Activated CD4-positive, alpha-beta T cell treated with anti-CD3 and anti-CD28 coated beads, Interleukin-2, amount 10 ng/mL, durations not matched to agents 24 days and 14 days (primary cell): Measurements from ENCODE around the gene VMAC. TPM values are rescaled to one million over a fixed set of nuclear protein-coding genes. Genes with fewer than 3 reads are reported as not detected.

ENCODE experiments used
- DNase-seq: peaks from one replicate; pipeline ENCODE4 v3.0.0; 2022
- H3K27ac Mint-ChIP-seq: one replicate; pipeline ENCODE4 v1.8.0; 2022; ENCODE audit warnings: mild to moderate bottlenecking, mixed read lengths
- H3K27me3 Mint-ChIP-seq: one replicate; pipeline ENCODE4 v1.8.0; 2022; ENCODE audit warnings: mixed read lengths
- H3K36me3 Mint-ChIP-seq: one replicate; pipeline ENCODE4 v1.8.0; 2022; ENCODE audit warnings: low read depth, mild to moderate bottlenecking, mixed read lengths
- H3K4me1 Mint-ChIP-seq: one replicate; pipeline ENCODE4 v1.8.0; 2021; ENCODE audit warnings: mixed read lengths
- H3K4me3 Mint-ChIP-seq: one replicate; pipeline ENCODE4 v1.8.0; 2022; ENCODE audit warnings: mild to moderate bottlenecking, moderate library complexity, mixed read lengths
- H3K9me3 Mint-ChIP-seq: one replicate; pipeline ENCODE4 v1.8.0; 2021; ENCODE audit warnings: mixed read lengths
- intact Hi-C: fragments of 100-400 bp; cut with micrococcal nuclease; formaldehyde crosslinking; loops from one replicate; pipeline ENCODE4 v1.15.1; 2023
- total RNA-seq: library from RNA; stranded (reverse); gene quantifications from 2 replicates; pipeline ENCODE4 v1.2.3, GENCODE V29; 2022

Gene VMAC
- total RNA-seq, 1 donor from 2014 or later, result 3.2 TPM

DNA sequence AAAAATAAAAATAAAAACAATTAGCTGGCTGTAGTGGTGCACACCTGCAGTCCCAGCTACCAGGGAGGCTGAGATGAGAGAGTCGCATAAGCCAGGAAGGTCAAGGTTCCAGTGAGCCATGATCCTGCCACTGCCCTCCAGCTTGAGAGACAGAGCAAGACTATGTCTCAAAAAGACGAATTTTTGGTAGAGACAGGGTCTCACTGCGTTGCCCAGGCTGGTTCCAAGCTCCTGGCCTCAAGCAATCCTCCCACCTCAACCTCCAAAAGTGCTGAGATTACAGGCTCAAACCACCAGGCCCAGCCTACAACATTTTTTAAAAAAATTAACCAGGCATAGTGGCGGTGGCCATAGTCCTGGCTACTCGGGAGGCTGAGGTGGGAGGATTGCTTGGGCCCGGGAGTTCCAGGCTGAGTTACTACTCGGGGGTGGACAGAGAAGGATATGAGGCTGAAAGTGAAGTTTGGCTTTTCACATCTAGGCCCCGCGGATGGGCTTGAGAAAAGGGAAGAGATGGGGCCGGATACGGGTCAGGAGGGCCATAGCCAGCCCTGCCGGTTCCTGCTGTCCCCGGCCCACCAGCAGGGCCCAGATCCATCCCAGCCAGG is 11.3 kb upstream of the VMAC start:
- H3K9me3 Mint-ChIP-seq, result no peaks in the 10 kb centered on the region
- DNase-seq, result no peak
- peaks cover 3% of the 10 kb centered on the region for H3K27me3 Mint-ChIP-seq
- H3K36me3 Mint-ChIP-seq, result peaks cover 3% of the 10 kb centered on the region
- intact Hi-C loops, result no loop called here
- H3K4me1 Mint-ChIP-seq, result no peaks in the 10 kb centered on the region
- no peak overlapping the region for H3K27ac Mint-ChIP-seq
- no peak overlapping the region for H3K4me3 Mint-ChIP-seq

DNA sequence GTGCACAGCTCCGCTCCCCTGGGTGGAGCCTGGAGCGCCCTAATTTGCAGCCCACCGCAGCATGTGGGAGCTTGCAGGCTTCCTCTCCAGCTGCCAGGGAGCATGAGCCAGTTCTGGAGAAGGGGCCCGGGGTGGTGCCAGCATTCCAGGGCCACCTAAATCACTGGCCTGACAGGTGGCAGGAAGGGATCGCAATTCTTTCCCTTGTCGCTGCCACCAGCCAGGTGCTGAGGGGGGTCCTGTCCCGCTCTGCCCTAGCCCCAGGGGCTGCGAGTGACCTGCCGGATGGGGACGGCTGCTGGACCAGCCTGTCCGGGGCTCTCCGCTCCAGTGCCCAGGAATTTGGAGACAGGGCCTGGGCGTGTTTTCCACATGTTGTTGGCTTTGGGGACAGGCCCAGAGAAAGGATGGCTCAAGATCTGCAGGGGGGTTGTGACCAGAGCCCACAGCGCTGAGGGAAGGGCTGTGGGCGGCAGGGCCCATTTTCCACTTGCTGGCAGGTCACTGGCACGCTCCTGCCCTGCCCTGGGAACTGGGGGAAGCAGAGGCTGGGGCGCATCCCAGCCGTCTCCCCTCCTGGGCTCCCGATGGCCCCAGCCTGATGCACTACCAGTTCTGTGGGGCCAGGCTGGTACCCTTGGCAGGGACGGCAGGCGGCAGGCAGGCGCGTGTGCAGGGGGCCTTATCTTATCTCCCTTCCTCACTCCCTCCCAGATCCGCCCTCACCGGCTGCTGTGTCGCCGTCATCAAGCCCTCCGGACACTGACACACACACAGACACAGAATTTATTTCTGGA is 10.6 kb upstream of the VMAC start:
- Mint-ChIP-seq H3K9me3 (no peaks in the 10 kb centered on the region), H3K36me3 (peaks cover 3% of the 10 kb centered on the region), H3K27ac (no peak overlapping the region), H3K4me3 (no peak overlapping the region), H3K4me1 (no peaks in the 10 kb centered on the region), H3K27me3 (peaks cover 3% of the 10 kb centered on the region)
- intact Hi-C loops, result no loop called here
- DNase-seq, result no peak

DNA sequence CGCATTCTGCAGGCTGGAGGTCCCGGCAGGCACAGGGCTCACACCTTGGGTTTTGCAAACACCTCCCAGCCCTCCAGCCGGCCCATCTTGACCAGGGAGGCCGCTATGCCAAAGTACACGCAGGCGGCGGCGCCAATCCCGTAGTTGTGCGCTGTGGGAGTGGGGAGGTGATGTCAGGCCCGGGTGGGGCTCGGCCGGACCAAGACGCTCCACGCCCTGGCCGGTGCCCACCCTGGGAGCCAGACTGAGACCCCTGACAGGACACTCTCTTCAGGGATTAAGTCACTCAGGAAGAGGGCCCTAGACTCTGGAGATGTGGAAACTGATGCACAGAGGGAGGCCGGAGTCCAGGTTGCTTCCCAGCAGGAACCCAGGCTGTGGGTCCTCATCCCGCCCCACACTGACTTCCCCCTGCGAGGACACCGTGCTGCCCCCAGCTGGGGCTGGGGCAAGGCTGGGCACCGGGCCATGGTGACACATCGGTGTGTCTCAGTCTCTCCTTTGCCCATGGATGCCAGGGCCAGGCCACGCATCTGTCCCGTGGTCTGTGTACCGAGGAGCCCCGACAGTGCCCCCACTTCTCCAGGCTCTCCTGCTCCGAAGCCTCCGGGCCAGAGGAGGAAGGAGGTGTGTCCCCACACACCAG is 9.8 kb upstream of the VMAC start:
- Mint-ChIP-seq H3K36me3 (peaks cover 3% of the 10 kb centered on the region), H3K9me3 (no peaks in the 10 kb centered on the region), H3K4me1 (no peaks in the 10 kb centered on the region), H3K27ac (no peak overlapping the region), H3K4me3 (no peak overlapping the region), H3K27me3 (peaks cover under 1% of the 10 kb centered on the region)
- intact Hi-C loops, result no loop called here
- DNase-seq, result no peak

DNA sequence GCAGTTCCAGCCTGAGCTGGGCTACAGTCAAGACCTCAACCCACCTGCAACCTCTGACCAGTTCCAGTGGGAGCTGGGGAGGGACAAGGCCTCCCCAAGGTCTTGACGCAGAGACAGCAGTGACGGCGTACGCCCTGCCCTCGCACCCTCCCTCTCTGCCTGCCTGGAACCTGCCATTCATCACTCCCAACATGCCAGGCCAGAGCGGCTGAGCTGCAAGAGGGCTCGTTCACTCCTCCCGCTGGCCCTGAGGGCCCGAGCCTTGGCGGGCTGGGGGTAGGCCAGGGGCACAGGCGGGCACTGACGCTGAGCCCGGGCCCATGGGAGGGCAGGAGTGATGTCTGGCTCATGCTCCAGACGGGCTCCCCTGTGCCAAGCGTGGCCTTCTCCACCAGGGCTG is 9.3 kb upstream of the VMAC start:
- DNase-seq, result no peak
- H3K27me3 Mint-ChIP-seq, result no peaks in the 10 kb centered on the region
- no peak overlapping the region for H3K27ac Mint-ChIP-seq
- no peaks in the 10 kb centered on the region for H3K9me3 Mint-ChIP-seq
- no peak overlapping the region for H3K4me3 Mint-ChIP-seq
- intact Hi-C loops, result no loop called here
- H3K36me3 Mint-ChIP-seq, result peaks cover 8% of the 10 kb centered on the region
- peaks cover 4% of the 10 kb centered on the region for H3K4me1 Mint-ChIP-seq

DNA sequence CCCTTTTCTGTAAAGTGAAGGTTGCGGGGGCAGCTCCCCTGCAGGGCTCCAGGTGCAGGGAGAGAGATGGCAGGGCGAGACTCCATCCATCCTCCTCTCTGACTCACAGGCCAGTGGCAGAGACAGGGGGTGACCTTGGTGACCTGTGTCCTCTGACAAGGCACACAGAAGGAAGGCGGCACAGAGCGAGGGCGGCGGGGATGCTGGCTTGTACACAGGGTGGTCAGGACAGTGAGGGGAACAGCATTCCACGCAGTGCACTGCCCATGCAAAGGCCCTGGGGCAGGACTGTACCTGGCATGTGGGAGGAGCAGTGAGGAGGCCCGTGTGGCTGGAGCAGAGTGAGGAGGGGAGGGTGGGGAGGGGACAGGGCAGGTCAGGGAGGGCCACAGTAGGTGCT is 8.8 kb upstream of the VMAC start:
- Mint-ChIP-seq H3K4me3 (no peak overlapping the region), H3K9me3 (no peaks in the 10 kb centered on the region), H3K36me3 (peaks cover 8% of the 10 kb centered on the region), H3K27ac (no peak overlapping the region), H3K4me1 (peaks cover 5% of the 10 kb centered on the region), H3K27me3 (no peaks in the 10 kb centered on the region)
- intact Hi-C loops, result no loop called here
- no peak for DNase-seq

DNA sequence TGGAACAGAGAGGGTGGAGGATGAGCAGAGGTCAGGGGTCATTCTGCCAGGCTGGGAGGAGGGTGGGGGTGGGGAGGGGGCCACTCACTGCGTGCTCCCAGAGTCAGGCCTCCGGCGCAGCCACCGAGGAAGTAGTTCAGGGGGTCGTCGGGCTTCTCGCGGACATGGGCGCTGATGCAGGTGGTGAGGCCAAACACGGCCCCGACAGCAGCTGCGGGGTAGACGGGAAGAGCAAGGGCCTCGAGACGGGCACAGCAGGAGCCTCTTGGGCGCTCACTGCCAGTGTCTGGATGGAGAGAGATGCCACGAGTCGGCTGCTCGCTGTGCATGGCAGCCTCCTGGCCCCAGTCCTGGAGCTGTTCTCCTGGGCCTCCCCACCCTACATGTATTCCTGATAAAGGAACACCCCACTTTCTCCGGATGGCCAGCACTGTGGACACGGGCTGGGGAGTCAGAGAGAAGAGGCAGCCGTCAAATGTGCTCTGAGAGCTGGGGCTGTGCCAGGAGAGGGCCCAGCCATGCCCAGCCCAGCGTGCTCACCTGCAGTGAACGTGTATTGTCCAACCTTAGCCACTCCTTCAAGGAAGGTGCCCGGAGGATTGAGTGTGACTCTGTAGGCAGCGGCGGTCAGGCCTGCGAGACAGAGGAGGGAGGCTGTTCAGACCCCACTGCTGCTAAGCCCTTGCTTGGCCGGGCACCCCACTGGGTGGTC is 8.2 kb upstream of the VMAC start:
- Mint-ChIP-seq H3K36me3 (peaks cover 10% of the 10 kb centered on the region), H3K4me1 (peaks cover 8% of the 10 kb centered on the region), H3K27ac (no peak overlapping the region), H3K4me3 (no peak overlapping the region), H3K27me3 (no peaks in the 10 kb centered on the region), H3K9me3 (no peaks in the 10 kb centered on the region)
- intact Hi-C loops, result no loop called here
- DNase-seq, result no peak

DNA sequence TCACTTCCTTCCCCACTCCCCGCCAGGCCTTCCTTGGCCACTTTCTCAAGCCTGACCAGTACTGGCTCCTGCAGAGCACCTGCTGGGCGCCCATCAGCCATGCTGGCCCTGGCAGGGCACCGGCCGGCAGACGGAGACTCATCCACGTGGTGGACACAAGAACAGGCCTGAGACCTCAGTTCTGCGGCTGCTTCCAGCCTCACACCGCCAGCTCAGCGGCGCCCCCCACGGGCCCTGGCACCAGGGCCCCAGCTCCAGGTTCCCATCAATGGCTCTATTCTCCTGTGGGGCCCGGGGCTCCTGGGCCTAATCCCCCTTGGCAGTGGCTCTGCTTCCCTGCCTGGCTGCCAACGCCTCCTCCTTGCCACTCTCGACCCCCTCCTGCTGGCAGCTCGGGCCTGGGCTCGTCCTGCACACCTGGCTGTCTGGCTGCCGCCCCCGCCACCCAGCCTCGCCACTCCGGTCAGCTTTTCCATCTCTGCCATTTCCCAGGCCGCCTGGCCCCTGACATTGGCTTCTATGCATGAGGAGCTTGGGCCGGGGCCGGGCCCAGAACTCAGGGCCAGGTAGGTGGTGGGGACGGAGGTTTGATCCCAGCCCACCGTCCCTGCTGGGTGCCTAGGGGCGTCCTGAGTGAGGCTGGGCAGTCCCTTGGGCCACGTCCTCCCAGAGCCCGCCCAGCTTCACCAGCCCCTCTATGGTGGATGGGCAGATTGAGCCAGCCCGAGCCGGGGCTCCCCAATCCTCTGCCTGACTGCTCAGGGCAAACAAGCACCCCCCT is 7.3 kb upstream of the VMAC start:
- Mint-ChIP-seq H3K27ac (no peak overlapping the region), H3K36me3 (peaks cover 10% of the 10 kb centered on the region), H3K4me3 (no peak overlapping the region), H3K27me3 (no peaks in the 10 kb centered on the region), H3K9me3 (no peaks in the 10 kb centered on the region), H3K4me1 (peaks cover 8% of the 10 kb centered on the region)
- intact Hi-C loops, result no loop called here
- no peak for DNase-seq

DNA sequence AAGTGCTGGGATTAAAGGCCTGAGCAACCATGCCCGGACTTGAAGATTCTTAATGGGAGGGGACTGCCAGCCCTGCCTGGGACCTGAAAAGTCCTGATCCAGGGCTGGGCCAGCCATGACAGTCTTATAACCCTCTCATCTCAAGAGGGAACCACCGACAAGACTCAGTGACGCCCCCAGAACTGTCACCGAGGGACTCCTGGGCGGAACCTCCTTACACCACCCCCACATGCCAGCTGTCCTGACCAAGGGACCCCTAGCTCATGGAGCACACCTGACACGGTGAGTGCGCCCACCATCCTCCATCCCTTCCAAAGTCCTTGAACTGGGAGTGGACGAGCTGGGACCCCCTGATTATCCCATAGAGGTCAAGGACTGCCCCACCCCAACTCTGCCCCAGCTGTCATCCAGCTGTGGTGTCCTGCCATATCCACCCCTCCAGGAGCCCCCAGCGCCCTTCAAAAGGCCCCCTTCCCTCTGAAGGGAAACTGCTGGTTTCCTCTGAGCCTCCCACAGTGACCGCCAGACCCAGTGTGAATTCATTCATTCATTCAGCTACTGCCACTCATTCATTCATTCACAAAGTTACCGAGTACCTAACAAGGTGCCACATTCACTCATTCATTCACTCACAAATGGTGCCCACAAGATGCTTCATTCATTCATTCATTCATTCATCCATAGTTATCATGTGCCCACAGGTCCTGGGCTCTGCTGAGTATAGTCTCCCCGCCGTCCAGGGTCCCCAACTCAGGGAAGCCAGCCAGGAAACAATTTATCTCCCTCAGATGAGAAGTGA is 4.7 kb upstream of the VMAC start:
- no peak overlapping the region for H3K27ac Mint-ChIP-seq
- H3K27me3 Mint-ChIP-seq, result no peaks in the 10 kb centered on the region
- H3K9me3 Mint-ChIP-seq, result no peaks in the 10 kb centered on the region
- peaks cover 15% of the 10 kb centered on the region for H3K36me3 Mint-ChIP-seq
- intact Hi-C loops, result loop anchor here (5.0 to 10.0 kb wide), 3 partner anchors 52 to 175 kb away; partner anchors contain the start of genes CATSPERD and LONP1
- H3K4me1 Mint-ChIP-seq, result peaks cover 11% of the 10 kb centered on the region
- no peak for DNase-seq
- no peak overlapping the region for H3K4me3 Mint-ChIP-seq

DNA sequence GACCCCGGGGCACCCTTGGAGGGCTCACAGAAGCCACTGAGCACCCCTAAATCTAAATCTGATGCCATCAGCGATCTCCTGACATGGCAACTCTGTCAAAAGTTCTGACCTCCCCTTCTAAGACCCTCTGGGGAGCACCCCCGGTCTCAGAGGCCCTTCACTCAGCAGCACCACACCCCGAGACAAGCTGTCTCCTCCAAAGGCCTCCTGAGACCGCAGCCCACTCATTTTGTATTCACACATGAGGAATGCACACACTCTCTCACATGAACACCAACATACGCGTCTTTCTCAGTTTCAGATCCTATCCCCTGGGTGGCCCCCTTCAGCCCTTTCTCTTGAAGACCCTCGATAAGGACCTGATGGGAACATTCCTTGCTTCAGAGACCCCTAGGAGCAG is 3.7 kb upstream of the VMAC start:
- no peak overlapping the region for H3K4me3 Mint-ChIP-seq
- no peaks in the 10 kb centered on the region for H3K27me3 Mint-ChIP-seq
- H3K4me1 Mint-ChIP-seq, result peaks cover 13% of the 10 kb centered on the region
- H3K27ac Mint-ChIP-seq, result peak overlapping the region; percentile 32
- peaks cover 13% of the 10 kb centered on the region for H3K36me3 Mint-ChIP-seq
- H3K9me3 Mint-ChIP-seq, result no peaks in the 10 kb centered on the region
- no peak for DNase-seq
- intact Hi-C loops, result loop anchor here (5.0 to 10.0 kb wide), 3 partner anchors 51 to 176 kb away; partner anchors contain the start of genes CATSPERD and LONP1

DNA sequence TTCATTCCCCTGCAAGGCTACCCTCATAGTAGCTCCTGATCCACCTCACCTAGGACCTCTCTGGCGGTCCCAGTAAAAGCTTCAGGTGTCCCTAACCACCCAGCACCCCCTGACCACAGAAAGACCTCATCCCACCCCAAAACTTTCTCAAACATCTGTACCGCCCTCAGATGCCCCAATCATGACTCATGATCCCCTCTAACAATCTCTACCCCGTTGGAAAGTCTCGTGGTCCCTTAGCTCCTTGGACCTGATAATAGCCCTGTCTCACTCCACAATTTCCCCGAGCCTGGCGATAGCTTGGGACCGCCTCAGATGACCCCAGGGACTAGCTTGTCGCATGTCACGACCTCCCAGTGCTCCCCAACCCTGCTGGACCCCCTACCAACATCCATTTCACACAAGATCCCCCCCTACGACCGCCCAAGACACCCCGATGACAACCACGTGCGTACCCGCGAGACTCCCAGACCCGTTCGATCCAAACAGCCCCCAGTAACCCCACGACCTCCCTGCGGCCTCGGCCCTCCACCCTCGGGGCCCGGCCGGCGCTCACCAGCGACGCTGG is 1.5 kb upstream of the VMAC start:
- Mint-ChIP-seq H3K4me3 (peak overlapping the region; percentile 91), H3K9me3 (no peaks in the 10 kb centered on the region), H3K27ac (peak overlapping the region; percentile 99), H3K4me1 (peaks cover 29% of the 10 kb centered on the region), H3K27me3 (no peaks in the 10 kb centered on the region), H3K36me3 (peaks cover 17% of the 10 kb centered on the region)
- intact Hi-C loops, result loop anchor here (5.0 to 10.0 kb wide), 3 partner anchors 49 to 178 kb away; partner anchors contain the start of genes CATSPERD and LONP1
- DNase-seq, result no peak

DNA sequence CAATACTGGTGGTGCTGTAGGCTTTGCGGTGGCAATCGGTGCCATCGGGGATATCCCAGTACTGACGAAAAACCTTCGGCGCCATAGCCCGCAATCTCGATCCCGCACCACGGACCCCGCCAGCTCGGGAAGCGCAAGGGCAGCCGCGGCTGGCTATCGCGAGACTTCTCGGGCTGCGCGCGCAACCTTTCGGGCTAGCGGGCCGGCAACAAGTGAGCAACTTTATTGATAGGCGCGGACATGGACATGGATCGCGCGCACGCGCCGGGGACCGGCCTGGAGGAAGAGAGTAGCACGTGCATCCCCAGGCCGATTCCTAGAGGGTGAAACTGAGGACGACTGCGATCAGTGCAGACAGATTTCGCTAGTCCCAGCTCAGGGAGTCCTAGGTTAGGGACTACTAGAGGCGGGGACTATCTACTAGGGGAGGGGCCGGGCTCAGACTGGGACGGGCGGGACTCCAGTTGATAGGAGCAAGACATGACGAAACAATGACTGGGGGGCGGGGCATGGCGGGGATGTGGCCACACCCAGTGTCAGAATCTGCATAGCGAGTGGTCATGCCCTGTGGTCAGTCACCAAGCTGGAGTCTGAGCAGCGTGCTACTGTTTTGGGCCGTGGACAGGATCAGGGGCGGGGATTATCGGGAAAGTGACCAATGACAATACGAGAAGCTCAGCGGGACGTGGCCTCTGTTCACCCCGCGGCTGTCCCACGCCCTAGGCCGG is 884 bp upstream of the VMAC start, which contains the start of gene NDUFA11:
TSS of gene NDUFA11 (minus strand) at position 167 of the 728 bp plus-strand sequence. CDS start at position 85, 82 bp downstream.
- Mint-ChIP-seq H3K36me3 (peaks cover 17% of the 10 kb centered on the region), H3K4me3 (peak within 1 kb of the TSS; percentile 91), H3K27ac (peak within 1 kb of the TSS; percentile 99), H3K9me3 (no peaks in the 10 kb centered on the region), H3K4me1 (peaks cover 29% of the 10 kb centered on the region), H3K27me3 (no peaks in the 10 kb centered on the region)
- intact Hi-C loops, result loop anchor here (1.0 to 10.0 kb wide), 7 partner anchors 49 to 281 kb away; partner anchors contain the start of genes CATSPERD, LONP1, RANBP3 and RPL36
- DNase-seq, result peak; percentile 99
